Loucy (cell line): ENCODE data around the gene PITPNC1.

Experiments
- H2AFZ ChIP-seq: fragments of 200-600 bp; sonication (generic); 2 replicates; pipeline ENCODE4 v1.6.0; 2016; ENCODE audit warnings: antibody characterized with exemption, mild to moderate bottlenecking, low read length, moderate library complexity
- H3F3A ChIP-seq: fragments of 200-600 bp; 2 replicates; pipeline ENCODE4 v1.6.0; 2016; ENCODE audit warnings: antibody characterized with exemption, low read depth, mild to moderate bottlenecking
- H3K27me3 ChIP-seq: fragments of 200-600 bp; sonication (generic); 2 replicates; pipeline ENCODE4 v1.6.1; 2014; ENCODE audit warnings: low read length, mild to moderate bottlenecking; ENCODE audit not compliant: insufficient read depth, poor library complexity, severe bottlenecking
- H3K36me3 ChIP-seq: fragments of 200-600 bp; sonication (generic); 2 replicates; pipeline ENCODE4 v1.6.1; 2016; ENCODE audit warnings: low read length; ENCODE audit not compliant: insufficient read depth
- H3K4me1 ChIP-seq: fragments of 200-600 bp; sonication (generic); 2 replicates; pipeline ENCODE4 v1.5.1; 2014; ENCODE audit warnings: low read length, mild to moderate bottlenecking; ENCODE audit not compliant: insufficient read depth, poor library complexity, severe bottlenecking
- H3K4me2 ChIP-seq: fragments of 200-600 bp; sonication (generic); 2 replicates; pipeline ENCODE4 v1.6.0; 2014; ENCODE audit warnings: antibody characterized with exemption, low read length, low read depth, mild to moderate bottlenecking; ENCODE audit not compliant: poor library complexity, severe bottlenecking
- H3K4me3 ChIP-seq: fragments of 200-600 bp; sonication (generic); 2 replicates; pipeline ENCODE4 v1.5.1; 2014; ENCODE audit warnings: low read length, mild to moderate bottlenecking, mixed read lengths; ENCODE audit not compliant: poor library complexity, severe bottlenecking
- H3K79me2 ChIP-seq: fragments of 200-600 bp; sonication (generic); 2 replicates; pipeline ENCODE4 v1.6.1; 2014; ENCODE audit warnings: low read length; ENCODE audit not compliant: insufficient read depth
- H3K9ac ChIP-seq: fragments of 200-600 bp; sonication (generic); 2 replicates; pipeline ENCODE4 v1.6.0; 2014; ENCODE audit warnings: mild to moderate bottlenecking, low read depth, low read length, moderate library complexity; ENCODE audit not compliant: poor library complexity, severe bottlenecking
- H3K9me2 ChIP-seq: fragments of 200-600 bp; sonication (generic); replicated peaks from 2 replicates; pipeline ENCODE4 v1.6.1; 2016; ENCODE audit warnings: low read depth, low read length, mixed read lengths
- H3K9me3 ChIP-seq: fragments of 200-600 bp; sonication (generic); 2 replicates; pipeline ENCODE4 v1.6.1; 2014; ENCODE audit warnings: mild to moderate bottlenecking, antibody characterized with exemption, low read length, low read depth; ENCODE audit not compliant: insufficient read depth
- H4K20me1 ChIP-seq: fragments of 200-600 bp; sonication (generic); 2 replicates; pipeline ENCODE4 v1.6.0; 2014; ENCODE audit warnings: antibody characterized with exemption, low read length, mild to moderate bottlenecking; ENCODE audit not compliant: insufficient read depth, poor library complexity, severe bottlenecking
- EZH2phosphoT487 ChIP-seq: fragments of 200-600 bp; IDR thresholded peaks from 2 replicates; pipeline ENCODE4 v1.6.1; 2018; ENCODE audit warnings: antibody characterized with exemption, mild to moderate bottlenecking, moderate library complexity, borderline replicate concordance
- TF ChIP-seq, protein P1 (sequence below): fragments of 200-600 bp; sonication (generic); conservative IDR thresholded peaks from 2 replicates; pipeline ENCODE4 v1.5.1; 2014; ENCODE audit warnings: mild to moderate bottlenecking, antibody characterized with exemption, low read length

The PITPNC1 gene

DNA sequence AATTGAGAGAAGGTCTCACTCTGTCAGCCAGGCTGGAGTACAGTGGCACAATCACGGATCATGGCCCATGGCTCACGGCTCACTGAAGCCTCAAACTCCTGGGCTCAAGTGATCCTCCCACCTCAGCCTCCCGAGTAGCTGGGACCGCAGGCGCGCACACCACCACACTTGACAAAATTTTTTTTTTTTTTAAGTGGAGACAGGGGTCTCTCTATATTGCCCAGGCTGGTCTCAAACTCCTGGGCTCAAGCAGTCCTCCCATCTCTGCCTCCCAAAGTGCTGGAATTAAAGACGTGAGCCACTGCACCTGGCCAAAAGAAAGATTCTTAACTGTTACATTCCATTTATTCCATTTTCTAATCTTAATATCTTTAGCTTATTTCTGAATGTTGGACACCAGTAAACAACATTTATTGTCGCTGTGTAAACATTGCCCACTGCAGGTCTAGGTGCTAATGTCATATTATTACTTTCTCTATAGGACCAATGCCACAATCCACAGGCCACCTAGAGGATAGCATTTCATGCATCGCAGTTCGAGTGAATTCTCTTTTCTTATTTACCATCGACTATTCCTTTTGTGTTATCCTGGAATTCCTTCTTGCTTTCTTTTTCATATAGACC is 123.7 kb downstream of the PITPNC1 start:
- H3K9ac ChIP-seq: no peak overlapping the region
- no peaks in the 10 kb centered on the region for H4K20me1 ChIP-seq
- no peak overlapping the region for H3K4me2 ChIP-seq
- no peak overlapping the region for H2AFZ ChIP-seq
- no peaks in the 10 kb centered on the region for H3K4me1 ChIP-seq
- H3F3A ChIP-seq: no peaks in the 10 kb centered on the region
- H3K79me2 ChIP-seq: no peaks in the 10 kb centered on the region
- no peaks in the 10 kb centered on the region for H3K36me3 ChIP-seq
- no peaks in the 10 kb centered on the region for H3K9me3 ChIP-seq
- TF ChIP-seq, protein P1, sequence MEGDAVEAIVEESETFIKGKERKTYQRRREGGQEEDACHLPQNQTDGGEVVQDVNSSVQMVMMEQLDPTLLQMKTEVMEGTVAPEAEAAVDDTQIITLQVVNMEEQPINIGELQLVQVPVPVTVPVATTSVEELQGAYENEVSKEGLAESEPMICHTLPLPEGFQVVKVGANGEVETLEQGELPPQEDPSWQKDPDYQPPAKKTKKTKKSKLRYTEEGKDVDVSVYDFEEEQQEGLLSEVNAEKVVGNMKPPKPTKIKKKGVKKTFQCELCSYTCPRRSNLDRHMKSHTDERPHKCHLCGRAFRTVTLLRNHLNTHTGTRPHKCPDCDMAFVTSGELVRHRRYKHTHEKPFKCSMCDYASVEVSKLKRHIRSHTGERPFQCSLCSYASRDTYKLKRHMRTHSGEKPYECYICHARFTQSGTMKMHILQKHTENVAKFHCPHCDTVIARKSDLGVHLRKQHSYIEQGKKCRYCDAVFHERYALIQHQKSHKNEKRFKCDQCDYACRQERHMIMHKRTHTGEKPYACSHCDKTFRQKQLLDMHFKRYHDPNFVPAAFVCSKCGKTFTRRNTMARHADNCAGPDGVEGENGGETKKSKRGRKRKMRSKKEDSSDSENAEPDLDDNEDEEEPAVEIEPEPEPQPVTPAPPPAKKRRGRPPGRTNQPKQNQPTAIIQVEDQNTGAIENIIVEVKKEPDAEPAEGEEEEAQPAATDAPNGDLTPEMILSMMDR: no peak
- TF ChIP-seq EZH2phosphoT487: no peak
- no peaks in the 10 kb centered on the region for H3K9me2 ChIP-seq
- no peak overlapping the region for H3K4me3 ChIP-seq
- no peaks in the 10 kb centered on the region for H3K27me3 ChIP-seq

GRCh38 chr17:67502151-67502550 is 125.1 kb downstream of the PITPNC1 start:
- Histone ChIP-seq H3F3A (no peaks in the 10 kb centered on the region), H3K4me3 (no peak overlapping the region), H3K4me1 (no peaks in the 10 kb centered on the region), H3K36me3 (no peaks in the 10 kb centered on the region), H3K27me3 (no peaks in the 10 kb centered on the region), H3K79me2 (no peaks in the 10 kb centered on the region), H3K9me2 (no peaks in the 10 kb centered on the region), H4K20me1 (no peaks in the 10 kb centered on the region), H3K4me2 (no peak overlapping the region), H3K9ac (no peak overlapping the region), H3K9me3 (no peaks in the 10 kb centered on the region), H2AFZ (no peak overlapping the region)
- no peak for TF ChIP-seq EZH2phosphoT487
- TF ChIP-seq, protein P1: no peak

- H3K4me2 ChIP-seq: no peak overlapping the region
- no peaks in the 10 kb centered on the region for H3K27me3 ChIP-seq
- no peak overlapping the region for H2AFZ ChIP-seq
- H3K4me1 ChIP-seq: no peaks in the 10 kb centered on the region
- no peaks in the 10 kb centered on the region for H3K36me3 ChIP-seq
- H3K9me2 ChIP-seq: no peaks in the 10 kb centered on the region
- H3K79me2 ChIP-seq: no peaks in the 10 kb centered on the region
- H4K20me1 ChIP-seq: no peaks in the 10 kb centered on the region
- H3F3A ChIP-seq: no peaks in the 10 kb centered on the region
- TF ChIP-seq EZH2phosphoT487: no peak
- TF ChIP-seq, protein P1: no peak
- no peak overlapping the region for H3K9ac ChIP-seq
- H3K9me3 ChIP-seq: no peaks in the 10 kb centered on the region
- H3K4me3 ChIP-seq: no peak overlapping the region
Observed at GRCh38 chr17:67503184-67503583, 126.1 kb downstream of the PITPNC1 start.
